Stomach (tissue), 9 donors: Measurements from ENCODE around the gene CPXM2. TPM values are rescaled to one million over a fixed set of nuclear protein-coding genes. Genes with fewer than 3 reads are reported as not detected.

Source experiments
- DNase-seq, 2 donors: peaks; one replicate each; pipeline versions ENCODE4 v3.0.0 to v3.0.0-alpha.2; 2013 to 2019
- H3K27ac ChIP-seq, 5 donors: fragments of 200-600 bp in 4 of 5; sonication (generic) in 4 of 5; one replicate each; pipeline ENCODE4 v1.5.1; 2013 to 2019; ENCODE audit warnings: mild to moderate bottlenecking in 1 of 5, moderate library complexity in 1 of 5
- H3K27me3 ChIP-seq, 3 donors: fragments of 200-600 bp; sonication (generic); one replicate each; pipeline ENCODE4 v1.5.1; 2017 to 2019; ENCODE audit warnings: mixed run types in 1 of 3
- H3K36me3 ChIP-seq, 4 donors: fragments of 200-600 bp; sonication (generic); 1 replicate in 3 of 4; 2 replicates in 1 of 4; pipeline ENCODE4 v1.5.1; 2016 to 2019
- H3K4me1 ChIP-seq, 4 donors: fragments of 200-600 bp; sonication (generic); one replicate each; pipeline ENCODE4 v1.5.1; 2016 to 2019
- H3K4me3 ChIP-seq, 4 donors: fragments of 200-600 bp; sonication (generic) in 3 of 4; one replicate each; pipeline ENCODE4 v1.5.1; 2016 to 2019; ENCODE audit warnings: mild to moderate bottlenecking in 1 of 4
- H3K9me3 ChIP-seq, 4 donors: fragments of 200-600 bp; sonication (generic); one replicate each; pipeline ENCODE4 v1.5.1; 2016 to 2019
- EP300 ChIP-seq: sonication (generic); formaldehyde crosslinking; IDR thresholded peaks from one replicate; pipeline ENCODE4 v1.6.1; 2017; ENCODE audit warnings: antibody characterized with exemption
- POLR2A ChIP-seq, 4 donors: fragments of 450-650 bp; IDR thresholded peaks; one replicate each; pipeline ENCODE4 v1.6.1; 2016; ENCODE audit warnings: antibody characterized with exemption in 4 of 4, control low read depth in 2 of 4, mild to moderate bottlenecking in 1 of 4, moderate library complexity in 1 of 4
- POLR2AphosphoS5 ChIP-seq, 3 donors: sonication (generic); formaldehyde crosslinking; IDR thresholded peaks; one replicate each; pipeline ENCODE4 v1.6.1; 2016; ENCODE audit warnings: antibody characterized with exemption in 3 of 3
- WGBS, 5 donors: extraction: QIAGEN DNeasy Blood & Tissue Kit in 3 of 5; methylation state at CpG; one replicate each; pipeline versions ENCODE4 v1.1.5 to v1.1.7; 2013 to 2018; 5-methylcytosine and 5-hydroxymethylcytosine counted together
- intact Hi-C: fragments of 100-400 bp; cut with DNase I; formaldehyde crosslinking; loops from one replicate; pipeline ENCODE4 v1.15.1; 2023; ENCODE audit warnings: low total_unique reads
- polyA plus RNA-seq, 3 donors: library from polyadenylated mRNA; stranded (reverse); fragments of 200-250 nt; gene quantifications; one replicate each; pipeline ENCODE4 v1.2.3, GENCODE V29; 2013
- total RNA-seq, 5 donors: library from RNA; depleted of rRNA; stranded (reverse); fragments of >200 nt; gene quantifications; one replicate each; pipeline versions ENCODE4 v1.1.0 to v1.2.3, GENCODE V29; 2014 to 2016
- TF ChIP-seq, protein P1 (sequence below), 7 experiments: fragments of 450-650 bp in 4 of 7; fragments of 200-600 bp in 3 of 7; sonication (generic) in 3 of 7; IDR thresholded peaks; one replicate each; pipeline ENCODE4 v1.5.1; 2016 to 2019; ENCODE audit warnings: antibody characterized with exemption in 7 of 7, control low read depth in 2 of 7, mild to moderate bottlenecking in 1 of 7
- donor health status: healthy with polysubstance abuse.
- donor health status: Bipolar disorder and iron deficiency.
- donor health status: healthy.

Gene CPXM2
- total and polyA plus RNA-seq, 8 donors = 0.46 to 33.5 (median 9.9) TPM

DNA sequence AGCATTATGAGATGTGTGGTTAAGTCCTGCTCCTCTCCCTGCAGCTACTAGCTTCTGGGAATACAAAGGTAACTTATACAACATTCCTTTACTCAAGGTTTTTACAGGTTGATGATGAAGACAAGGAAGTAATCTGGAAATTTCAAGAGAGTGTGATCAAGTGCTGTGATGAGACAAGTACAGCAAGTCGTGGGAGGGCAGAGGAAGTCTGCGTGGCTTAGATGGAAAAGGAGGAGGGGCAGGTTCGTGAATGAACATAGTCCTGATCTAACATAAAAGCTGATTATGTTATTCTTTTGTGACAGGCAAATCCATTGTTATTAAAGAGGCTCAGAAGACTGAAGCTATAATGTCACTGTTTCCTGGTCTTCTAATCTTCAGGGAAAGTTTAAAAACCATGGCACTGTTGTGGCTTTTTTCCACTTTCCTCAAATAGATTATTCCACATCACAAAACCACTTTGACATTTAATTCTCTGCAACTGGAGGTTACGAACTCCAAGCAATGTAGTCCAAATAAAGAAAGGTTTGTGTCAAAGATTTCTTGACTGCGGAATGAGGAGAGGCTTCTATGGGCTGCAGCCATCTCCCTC lies 84.1 kb downstream of the CPXM2 start:
- H3K4me1 ChIP-seq = peaks cover 0 to 6% (median 0%) of the 10 kb centered on the region in 4 donors
- no peak overlapping the region for H3K27ac ChIP-seq
- peaks cover 0 to 3% (median 0%) of the 10 kb centered on the region in 3 donors for H3K27me3 ChIP-seq
- intact Hi-C loops = no loop called here
- WGBS, 5 donors = 27 to 43% (median 35%) methylated on average over 5 of the region's 5 CpGs
- no peaks in the 10 kb centered on the region for H3K9me3 ChIP-seq
- TF ChIP-seq POLR2A (IDR thresholded peaks at IDR 0.05) (no peak), EP300 (no peak), POLR2AphosphoS5 (IDR thresholded peaks at IDR 0.05) (no peak)
- TF ChIP-seq, protein P1, sequence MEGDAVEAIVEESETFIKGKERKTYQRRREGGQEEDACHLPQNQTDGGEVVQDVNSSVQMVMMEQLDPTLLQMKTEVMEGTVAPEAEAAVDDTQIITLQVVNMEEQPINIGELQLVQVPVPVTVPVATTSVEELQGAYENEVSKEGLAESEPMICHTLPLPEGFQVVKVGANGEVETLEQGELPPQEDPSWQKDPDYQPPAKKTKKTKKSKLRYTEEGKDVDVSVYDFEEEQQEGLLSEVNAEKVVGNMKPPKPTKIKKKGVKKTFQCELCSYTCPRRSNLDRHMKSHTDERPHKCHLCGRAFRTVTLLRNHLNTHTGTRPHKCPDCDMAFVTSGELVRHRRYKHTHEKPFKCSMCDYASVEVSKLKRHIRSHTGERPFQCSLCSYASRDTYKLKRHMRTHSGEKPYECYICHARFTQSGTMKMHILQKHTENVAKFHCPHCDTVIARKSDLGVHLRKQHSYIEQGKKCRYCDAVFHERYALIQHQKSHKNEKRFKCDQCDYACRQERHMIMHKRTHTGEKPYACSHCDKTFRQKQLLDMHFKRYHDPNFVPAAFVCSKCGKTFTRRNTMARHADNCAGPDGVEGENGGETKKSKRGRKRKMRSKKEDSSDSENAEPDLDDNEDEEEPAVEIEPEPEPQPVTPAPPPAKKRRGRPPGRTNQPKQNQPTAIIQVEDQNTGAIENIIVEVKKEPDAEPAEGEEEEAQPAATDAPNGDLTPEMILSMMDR (IDR thresholded peaks at IDR 0.05) = no peak
- no peaks in the 10 kb centered on the region for H3K36me3 ChIP-seq
- no peak overlapping the region for H3K4me3 ChIP-seq
- DNase-seq = peak in 1 of 2 donors; percentile 10

DNA sequence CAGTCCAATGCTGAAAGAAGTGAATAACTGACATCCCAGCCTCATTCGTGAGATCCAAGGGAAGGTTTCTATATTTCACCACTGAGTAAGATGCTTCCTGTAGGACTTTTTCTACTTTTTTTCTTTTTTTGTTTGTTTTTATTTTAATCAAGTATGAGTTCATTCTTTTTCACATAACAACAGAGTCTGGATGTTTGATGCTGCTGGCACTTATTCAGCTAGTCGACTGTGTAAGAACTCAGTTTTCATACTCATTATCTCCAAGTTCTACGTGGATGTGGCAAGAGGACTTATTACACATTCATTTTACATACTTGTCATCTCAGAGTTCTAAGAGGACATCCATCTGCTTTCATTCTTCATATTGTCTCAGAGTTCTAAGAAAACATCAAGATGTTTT lies 86.9 kb downstream of the CPXM2 start:
- Histone ChIP-seq H3K4me1 (peaks cover 0 to 10% (median 3%) of the 10 kb centered on the region in 4 donors), H3K27me3 (peaks cover 0 to 7% (median 3%) of the 10 kb centered on the region in 3 donors), H3K9me3 (no peaks in the 10 kb centered on the region), H3K36me3 (no peaks in the 10 kb centered on the region), H3K4me3 (no peak overlapping the region), H3K27ac (no peak overlapping the region)
- TF ChIP-seq EP300 (no peak), POLR2A (IDR thresholded peaks at IDR 0.05) (no peak), POLR2AphosphoS5 (IDR thresholded peaks at IDR 0.05) (no peak)
- TF ChIP-seq, protein P1 (IDR thresholded peaks at IDR 0.05) = no peak
- intact Hi-C loops = no loop called here
- 72 to 81% (median 76%) methylated on average over 3 of the region's 3 CpGs for WGBS, 5 donors
- no peak for DNase-seq

DNA sequence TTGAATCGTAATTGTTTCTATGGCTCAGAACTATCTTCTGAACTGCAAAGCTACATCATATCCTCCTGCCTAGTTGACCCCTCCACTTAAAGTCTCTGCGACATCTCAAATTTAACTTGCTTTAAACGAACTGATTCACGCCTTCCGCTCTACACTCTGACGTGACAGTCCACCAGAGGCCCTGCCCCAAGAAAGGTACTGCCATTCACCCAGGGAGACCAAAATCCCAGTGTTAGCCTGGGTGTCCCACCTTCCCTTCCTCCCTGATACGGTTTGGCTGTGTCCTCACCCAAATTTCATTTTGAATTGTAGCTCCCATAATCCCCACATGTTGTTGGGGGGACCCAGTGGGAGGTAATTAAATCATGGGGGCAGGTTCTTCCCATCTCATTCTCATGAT lies 90.8 kb downstream of the CPXM2 start:
- no peaks in the 10 kb centered on the region for H3K9me3 ChIP-seq
- WGBS, 5 donors = 66 to 83% (median 78%) methylated on average over 7 of the region's 7 CpGs
- peaks cover 0 to 6% (median 0%) of the 10 kb centered on the region in 4 donors for H3K36me3 ChIP-seq
- no peak overlapping the region for H3K4me3 ChIP-seq
- DNase-seq = no peak
- intact Hi-C loops = no loop called here
- H3K27ac ChIP-seq = peak overlapping the region in 3 of 5 donors; percentile 25 to 73 (median 55)
- TF ChIP-seq POLR2A (IDR thresholded peaks at IDR 0.05) (no peak), EP300 (no peak), POLR2AphosphoS5 (IDR thresholded peaks at IDR 0.05) (no peak)
- TF ChIP-seq, protein P1 (IDR thresholded peaks at IDR 0.05) = no peak
- peaks cover 0 to 7% (median 0%) of the 10 kb centered on the region in 3 donors for H3K27me3 ChIP-seq
- peaks cover 0 to 10% (median 0%) of the 10 kb centered on the region in 4 donors for H3K4me1 ChIP-seq

DNA sequence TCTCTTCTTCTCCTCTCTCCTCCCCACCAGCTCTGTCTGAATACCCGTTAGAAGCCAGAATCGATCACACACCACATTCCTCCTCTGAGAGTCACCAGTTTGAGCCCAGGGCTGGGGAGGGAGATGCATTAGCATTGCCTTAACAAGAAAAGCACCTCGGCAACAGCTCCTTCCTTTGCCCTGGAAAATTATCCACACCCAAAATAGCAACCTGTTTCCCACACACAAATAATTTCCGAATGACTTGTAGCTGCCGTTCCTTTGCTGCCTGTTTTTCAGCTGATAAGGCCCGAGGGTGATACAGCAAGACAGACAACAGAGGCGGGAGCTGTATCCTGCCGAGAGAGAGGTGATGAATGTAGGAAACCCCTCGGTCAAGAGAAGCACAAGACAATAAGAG lies 91.3 kb downstream of the CPXM2 start:
- peaks cover 0 to 6% (median 0%) of the 10 kb centered on the region in 4 donors for H3K36me3 ChIP-seq
- peaks cover 0 to 7% (median 0%) of the 10 kb centered on the region in 3 donors for H3K27me3 ChIP-seq
- intact Hi-C loops = no loop called here
- no peak for TF ChIP-seq POLR2AphosphoS5 (IDR thresholded peaks at IDR 0.05)
- TF ChIP-seq, protein P1 (IDR thresholded peaks at IDR 0.05) = no peak
- TF ChIP-seq EP300 = no peak
- no peak for TF ChIP-seq POLR2A (IDR thresholded peaks at IDR 0.05)
- WGBS, 5 donors = 7 to 19% (median 11%) methylated on average over 9 of the region's 9 CpGs
- peak overlapping the region in 3 of 5 donors; percentile 25 to 73 (median 55) for H3K27ac ChIP-seq
- no peak overlapping the region for H3K4me3 ChIP-seq
- no peaks in the 10 kb centered on the region for H3K9me3 ChIP-seq
- H3K4me1 ChIP-seq = peaks cover 0 to 10% (median 0%) of the 10 kb centered on the region in 4 donors
- no peak for DNase-seq
